Smooth muscle cell (in vitro differentiated cells): ENCODE data around the gene SOX18. TPM values are rescaled to one million over a fixed set of nuclear protein-coding genes. Genes with fewer than 3 reads are reported as not detected.

Source experiments
- DNase-seq: peaks from one replicate; lab custom pipeline; 2025; ENCODE audit not compliant: unreplicated experiment; lab: John Stamatoyannopoulos, UW
- H2AFZ ChIP-seq: fragments of 200-600 bp; sonication (generic); 2 replicates; pipeline ENCODE4 v1.6.0; 2016; ENCODE audit warnings: antibody characterized with exemption, low read depth, mild to moderate bottlenecking
- H3F3A ChIP-seq: fragments of 200-600 bp; sonication (generic); 2 replicates; pipeline ENCODE4 v1.6.0; 2017; ENCODE audit warnings: antibody characterized with exemption, low read depth
- H3K27ac ChIP-seq: fragments of 200-600 bp; sonication (generic); 2 replicates; pipeline ENCODE4 v1.5.1; 2016; ENCODE audit warnings: low read depth, mild to moderate bottlenecking
- H3K27me3 ChIP-seq: fragments of 200-600 bp; sonication (generic); 2 replicates; pipeline ENCODE4 v1.6.1; 2016; ENCODE audit warnings: low read depth, mild to moderate bottlenecking
- H3K36me3 ChIP-seq: fragments of 200-600 bp; sonication (generic); 2 replicates; pipeline ENCODE4 v1.5.1; 2016; ENCODE audit warnings: low read depth
- H3K4me1 ChIP-seq: fragments of 200-600 bp; sonication (generic); 2 replicates; pipeline ENCODE4 v1.5.1; 2016; ENCODE audit warnings: low read depth
- H3K4me2 ChIP-seq: fragments of 200-600 bp; sonication (generic); 2 replicates; pipeline ENCODE4 v1.6.0; 2016; ENCODE audit warnings: mild to moderate bottlenecking
- H3K4me3 ChIP-seq: fragments of 200-600 bp; sonication (generic); 2 replicates; pipeline ENCODE4 v1.5.1; 2016; ENCODE audit warnings: mild to moderate bottlenecking
- H3K79me2 ChIP-seq: fragments of 200-600 bp; sonication (generic); 2 replicates; pipeline ENCODE4 v1.6.0; 2016; ENCODE audit warnings: low read depth, mild to moderate bottlenecking
- H3K9ac ChIP-seq: fragments of 200-600 bp; sonication (generic); 2 replicates; pipeline ENCODE4 v1.6.0; 2016; ENCODE audit warnings: low read depth
- H3K9me3 ChIP-seq: fragments of 200-600 bp; sonication (generic); replicated peaks from 2 replicates; pipeline ENCODE4 v1.5.1; 2016; ENCODE audit warnings: low read depth
- H4K20me1 ChIP-seq: fragments of 200-600 bp; sonication (generic); 2 replicates; pipeline ENCODE4 v1.6.0; 2016; ENCODE audit warnings: low read depth
- CTCF ChIP-seq: fragments of 200-600 bp; sonication (generic); IDR thresholded peaks from 2 replicates; pipeline ENCODE4 v1.5.1; 2017; ENCODE audit warnings: borderline replicate concordance, mild to moderate bottlenecking, antibody characterized with exemption; ENCODE audit not compliant: insufficient read depth, poor library complexity, severe bottlenecking
- WGBS: methylation state at CpG from one replicate; pipeline ENCODE4 v1.1.7; 2016; ENCODE audit warnings: low lambda C conversion rate; 5-methylcytosine and 5-hydroxymethylcytosine counted together
- polyA plus RNA-seq: library from polyadenylated mRNA; unstranded; fragments of >200 nt; fragmentation: Nextera tagmentation; extraction: Ambion mirVana; gene quantifications from 2 replicates; pipeline ENCODE4 v1.2.1, GENCODE V29; 2016
- total RNA-seq: library from RNA; depleted of rRNA; stranded (reverse); fragments of >200 nt; gene quantifications from 2 replicates; pipeline ENCODE4 v1.2.3, GENCODE V29; 2014

The SOX18 gene
- total and polyA plus RNA-seq, 2 experiments from 2014 or later: 0.54 to 9.7 TPM

GRCh38 chr20:64044484-64045247 lies 4.8 kb downstream of the SOX18 start:
- TF ChIP-seq CTCF: no peak
- Histone ChIP-seq H3K27me3 (peaks cover 30% of the 10 kb centered on the region), H3K4me1 (peaks cover 12% of the 10 kb centered on the region), H2AFZ (no peak overlapping the region), H3K9ac (no peak overlapping the region), H4K20me1 (peaks cover 6% of the 10 kb centered on the region), H3K27ac (no peak overlapping the region), H3K9me3 (no peaks in the 10 kb centered on the region), H3K4me2 (peak overlapping the region; percentile 15), H3F3A (peaks cover 6% of the 10 kb centered on the region), H3K79me2 (no peaks in the 10 kb centered on the region), H3K4me3 (no peak overlapping the region), H3K36me3 (no peaks in the 10 kb centered on the region)
- 75% methylated on average over 14 of the region's 14 CpGs for WGBS
- DNase-seq: no peak

- Histone ChIP-seq H3K9ac (no peak overlapping the region), H3K4me3 (no peak overlapping the region), H3K9me3 (no peaks in the 10 kb centered on the region), H3K4me2 (no peak overlapping the region), H3F3A (peaks cover 6% of the 10 kb centered on the region), H2AFZ (no peak overlapping the region), H3K36me3 (no peaks in the 10 kb centered on the region), H4K20me1 (peaks cover 6% of the 10 kb centered on the region), H3K27me3 (peaks cover 33% of the 10 kb centered on the region), H3K27ac (no peak overlapping the region), H3K4me1 (peaks cover 10% of the 10 kb centered on the region), H3K79me2 (no peaks in the 10 kb centered on the region)
- TF ChIP-seq CTCF: no peak
- no peak for DNase-seq
- 94% methylated on average over 9 of the region's 9 CpGs for WGBS
These were observed 5.7 kb downstream of the SOX18 start for GRCh38 chr20:64043768-64044167.

GRCh38 chr20:64042054-64042781 lies 7.2 kb downstream of the SOX18 start:
- peak overlapping the region; percentile 97 for H3K4me2 ChIP-seq
- no peak overlapping the region for H2AFZ ChIP-seq
- no peak overlapping the region for H3K27ac ChIP-seq
- DNase-seq: no peak
- no peak for TF ChIP-seq CTCF
- H3K79me2 ChIP-seq: no peaks in the 10 kb centered on the region
- H3K4me1 ChIP-seq: peaks cover 10% of the 10 kb centered on the region
- peaks cover 43% of the 10 kb centered on the region for H3K27me3 ChIP-seq
- H3K9me3 ChIP-seq: no peaks in the 10 kb centered on the region
- H3K36me3 ChIP-seq: no peaks in the 10 kb centered on the region
- 10% methylated on average over 47 of the region's 55 CpGs for WGBS
- H3K9ac ChIP-seq: no peak overlapping the region
- H3F3A ChIP-seq: peaks cover 6% of the 10 kb centered on the region
- H3K4me3 ChIP-seq: peak overlapping the region; percentile 57
- no peaks in the 10 kb centered on the region for H4K20me1 ChIP-seq

GRCh38 chr20:64041781-64042053 lies 7.7 kb downstream of the SOX18 start:
- H3K27ac ChIP-seq: no peak overlapping the region
- H3K4me1 ChIP-seq: peaks cover 10% of the 10 kb centered on the region
- peak overlapping the region; percentile 57 for H3K4me3 ChIP-seq
- peaks cover 6% of the 10 kb centered on the region for H3F3A ChIP-seq
- H3K9me3 ChIP-seq: no peaks in the 10 kb centered on the region
- no peak overlapping the region for H3K9ac ChIP-seq
- TF ChIP-seq CTCF: no peak
- no peaks in the 10 kb centered on the region for H3K36me3 ChIP-seq
- H4K20me1 ChIP-seq: no peaks in the 10 kb centered on the region
- H2AFZ ChIP-seq: no peak overlapping the region
- peak overlapping the region; percentile 97 for H3K4me2 ChIP-seq
- no peaks in the 10 kb centered on the region for H3K79me2 ChIP-seq
- no peak for DNase-seq
- 56% methylated on average over 9 of the region's 11 CpGs for WGBS
- peaks cover 41% of the 10 kb centered on the region for H3K27me3 ChIP-seq
